Uterus (tissue), 2 donors: ENCODE data around the gene COL18A1.

Experiments used
- CTCF ChIP-seq, 4 experiments: fragments of 200-600 bp in 2 of 4; fragments of 450-650 bp in 2 of 4; sonication (generic) in 2 of 4; IDR thresholded peaks; one replicate each; pipeline ENCODE4 v1.5.1; 2016 to 2019; ENCODE audit warnings: antibody characterized with exemption in 4 of 4, mild to moderate bottlenecking in 2 of 4, moderate library complexity in 1 of 4
- POLR2A ChIP-seq, 2 donors: fragments of 450-650 bp; IDR thresholded peaks; one replicate each; pipeline ENCODE4 v1.6.1; 2016; ENCODE audit warnings: antibody characterized with exemption in 2 of 2, mild to moderate bottlenecking in 1 of 2, moderate library complexity in 1 of 2

- TF ChIP-seq CTCF (IDR thresholded peaks at IDR 0.05) (no peak), POLR2A (IDR thresholded peaks at IDR 0.05) (no peak)
These were observed 13.0 kb upstream of the COL18A1 start for GRCh38 chr21:45391743-45392572.
